H1 (cell line): Measurements from ENCODE around the gene TLR5. TPM values are rescaled to one million over a fixed set of nuclear protein-coding genes. Genes with fewer than 3 reads are reported as not detected.

ENCODE experiments used
- CTCF ChIA-PET: fragments of 300-600 bp; sonication (Branson Sonifier 250); formaldehyde crosslinking; loops from one replicate; lab custom pipeline; 2021; ENCODE audit not compliant: partially characterized antibody; lab: Charles Lee
- POLR2A ChIA-PET: fragments of 300-600 bp; sonication (Branson Sonifier 250); formaldehyde crosslinking; loops from one replicate; lab custom pipeline; 2021; ENCODE audit warnings: inconsistent platforms; ENCODE audit not compliant: partially characterized antibody; lab: Charles Lee
- DNase-seq, 2 experiments: peaks; one replicate each; pipeline versions ENCODE4 v3.0.0 to v3.0.0-alpha.2; 2010 to 2022; ENCODE audit warnings: low spot score in 2 of 2, low read depth in 1 of 2, mixed read lengths in 1 of 2
- FAIRE-seq: peaks from 2 replicates; lab custom pipeline; 2011; peaks lifted over from hg19 to GRCh38; lab: Jason Lieb, UNC
- H2AFZ ChIP-seq: 2 replicates; pipeline ENCODE4 v1.8.1; 2012; ENCODE audit warnings: low read length, inconsistent platforms
- H2AK5ac ChIP-seq: 2 replicates; pipeline ENCODE4 v1.6.1; 2013; ENCODE audit warnings: low read depth, low read length
- H2BK120ac ChIP-seq: replicated peaks from 2 replicates; pipeline ENCODE3; 2013; ENCODE audit warnings: low read depth, low read length, inconsistent platforms
- H2BK12ac ChIP-seq: 2 replicates; pipeline ENCODE4 v1.6.1; 2013; ENCODE audit warnings: low read depth, low read length
- H2BK15ac ChIP-seq: 2 replicates; pipeline ENCODE4 v1.6.1; 2013; ENCODE audit warnings: low read length
- H2BK20ac ChIP-seq: 2 replicates; pipeline ENCODE4 v1.6.1; 2013; ENCODE audit warnings: low read length
- H2BK5ac ChIP-seq: 2 replicates; pipeline ENCODE4 v1.6.1; 2013; ENCODE audit warnings: low read depth, low read length
- H3K14ac ChIP-seq: 2 replicates; pipeline ENCODE4 v1.6.1; 2013; ENCODE audit warnings: inconsistent platforms; ENCODE audit not compliant: insufficient read length
- H3K18ac ChIP-seq: 2 replicates; pipeline ENCODE4 v1.6.1; 2013; ENCODE audit warnings: low read length; ENCODE audit errors: extremely low read depth
- H3K23ac ChIP-seq: 2 replicates; pipeline ENCODE4 v1.6.1; 2013; ENCODE audit warnings: inconsistent platforms; ENCODE audit not compliant: insufficient read length
- H3K23me2 ChIP-seq: 2 replicates; pipeline ENCODE4 v1.6.1; 2013; ENCODE audit warnings: low read depth, low read length
- H3K27ac ChIP-seq: 2 replicates; pipeline ENCODE4 v1.6.1; 2011; ENCODE audit warnings: low read depth, low read length, inconsistent platforms
- H3K27me3 ChIP-seq, 4 experiments: replicated peaks in 1 of 4; 1 replicate in 1 of 4; 2 replicates in 3 of 4; pipeline versions ENCODE4 v1.6.1 to v1.8.1; 2011 to 2013; ENCODE audit warnings: low read length in 3 of 4, mild to moderate bottlenecking in 3 of 4, inconsistent platforms in 2 of 4, mixed read lengths in 2 of 4, moderate library complexity in 1 of 4; ENCODE audit not compliant: control insufficient read depth in 3 of 4, insufficient read depth in 3 of 4; ENCODE audit errors: extremely low read depth in 1 of 4
- H3K36me3 ChIP-seq, 4 experiments: 2 replicates each; pipeline versions ENCODE4 v1.6.1 to v1.8.1; 2011 to 2013; ENCODE audit warnings: mild to moderate bottlenecking in 4 of 4, low read length in 3 of 4, moderate library complexity in 2 of 4, control low read depth in 1 of 4, inconsistent platforms in 1 of 4; ENCODE audit not compliant: insufficient read depth in 4 of 4, control insufficient read depth in 2 of 4
- H3K4ac ChIP-seq: replicated peaks from 2 replicates; pipeline ENCODE3; 2013; ENCODE audit warnings: low read length, low read depth, mixed read lengths, inconsistent platforms; ENCODE audit not compliant: insufficient read length
- H3K4me1 ChIP-seq, 4 experiments: replicated peaks in 1 of 4; 1 replicate in 1 of 4; 2 replicates in 3 of 4; pipeline versions ENCODE4 v1.6.1 to v1.8.1; 2011 to 2013; ENCODE audit warnings: low read length in 3 of 4, inconsistent platforms in 2 of 4, mixed read lengths in 1 of 4; ENCODE audit not compliant: insufficient read depth in 4 of 4, control insufficient read depth in 3 of 4
- H3K4me2 ChIP-seq, 2 experiments: 2 replicates each; pipeline versions ENCODE4 v1.6.1 to v1.8.1; 2011 to 2013; ENCODE audit warnings: low read depth in 2 of 2, low read length in 2 of 2, control low read depth in 1 of 2, inconsistent platforms in 1 of 2, mild to moderate bottlenecking in 1 of 2; ENCODE audit not compliant: insufficient read depth in 1 of 2
- H3K4me3 ChIP-seq, 4 experiments: fragments of 200-600, 300-600 bp in 1 of 4; sonication (generic), shearing (Covaris generic), sonication (Bioruptor Twin) in 1 of 4; 2 replicates each; pipeline versions ENCODE4 v1.5.1 to v1.8.1; 2011 to 2016; ENCODE audit warnings: low read length in 4 of 4, low read depth in 3 of 4, control low read depth in 2 of 4, inconsistent platforms in 2 of 4, mild to moderate bottlenecking in 2 of 4, mixed read lengths in 1 of 4, moderate library complexity in 1 of 4; ENCODE audit not compliant: insufficient read depth in 2 of 4; ENCODE audit errors: extremely low read depth in 1 of 4
- H3K56ac ChIP-seq: replicated peaks from 2 replicates; pipeline ENCODE3; 2013; ENCODE audit warnings: low read depth, mild to moderate bottlenecking, mixed read lengths, low read length, inconsistent platforms; ENCODE audit not compliant: insufficient read length
- H3K79me1 ChIP-seq: 2 replicates; pipeline ENCODE4 v1.6.1; 2013; ENCODE audit warnings: low read depth, low read length, control low read depth
- H3K79me2 ChIP-seq, 2 experiments: 2 replicates each; pipeline versions ENCODE4 v1.6.1 to v1.8.1; 2012 to 2013; ENCODE audit warnings: low read length in 2 of 2, mild to moderate bottlenecking in 2 of 2, inconsistent platforms in 1 of 2; ENCODE audit not compliant: insufficient read depth in 2 of 2, control insufficient read depth in 1 of 2
- H3K9ac ChIP-seq, 4 experiments: replicated peaks in 1 of 4; 1 replicate in 1 of 4; 2 replicates in 3 of 4; pipeline versions ENCODE4 v1.6.1 to v1.8.1; 2011 to 2013; ENCODE audit warnings: low read depth in 3 of 4, low read length in 3 of 4, control low read depth in 2 of 4, mild to moderate bottlenecking in 2 of 4, moderate library complexity in 2 of 4, inconsistent platforms in 1 of 4; ENCODE audit errors: extremely low read depth in 1 of 4
- H3K9me3 ChIP-seq, 2 experiments: 2 replicates each; pipeline versions ENCODE4 v1.6.1 to v1.8.1; 2012 to 2013; ENCODE audit warnings: mild to moderate bottlenecking in 2 of 2, moderate library complexity in 2 of 2, control low read depth in 1 of 2, inconsistent platforms in 1 of 2, low read depth in 1 of 2, low read length in 1 of 2, mixed read lengths in 1 of 2; ENCODE audit not compliant: insufficient read depth in 2 of 2
- H4K20me1 ChIP-seq, 2 experiments: replicated peaks in 1 of 2; 2 replicates each; pipeline versions ENCODE3 to v1.8.1; 2011 to 2013; ENCODE audit warnings: inconsistent platforms in 2 of 2, low read length in 2 of 2, mild to moderate bottlenecking in 1 of 2; ENCODE audit not compliant: insufficient read depth in 2 of 2, control insufficient read depth in 1 of 2
- H4K5ac ChIP-seq: 2 replicates; pipeline ENCODE4 v1.6.1; 2013; ENCODE audit warnings: low read length, low read depth, mixed read lengths, inconsistent platforms; ENCODE audit not compliant: insufficient read length
- H4K8ac ChIP-seq: 2 replicates; pipeline ENCODE4 v1.8.0; 2013; ENCODE audit warnings: mild to moderate bottlenecking, moderate library complexity, low read length, inconsistent platforms; ENCODE audit not compliant: insufficient read depth; ENCODE audit errors: extremely low read depth
- H4K91ac ChIP-seq: replicated peaks from 2 replicates; pipeline ENCODE3; 2013; ENCODE audit warnings: low read length, mixed read lengths, inconsistent platforms; ENCODE audit not compliant: insufficient read length
- ATF2 ChIP-seq: IDR thresholded peaks from 2 replicates; pipeline ENCODE4 v1.6.1; 2012; ENCODE audit warnings: low read length, inconsistent platforms
- CTCF ChIP-seq, 3 experiments: IDR thresholded peaks; 1 replicate in 2 of 3; 2 replicates in 1 of 3; pipeline versions ENCODE4 v1.5.1 to v1.6.1; 2011; ENCODE audit warnings: low read length in 3 of 3, mild to moderate bottlenecking in 3 of 3, inconsistent platforms in 2 of 3, low read depth in 1 of 3, moderate library complexity in 1 of 3; ENCODE audit not compliant: insufficient read depth in 1 of 3; ENCODE audit errors: control extremely low read depth in 1 of 3
- PHF8 ChIP-seq: fragments of 200-600 bp; sonication (generic); conservative IDR thresholded peaks from 2 replicates; pipeline ENCODE4 v1.7.1; 2012; ENCODE audit warnings: low read depth, mild to moderate bottlenecking, inconsistent platforms, low read length, moderate library complexity
- RBBP5 ChIP-seq: IDR thresholded peaks from 2 replicates; pipeline ENCODE4 v1.7.1; 2012; ENCODE audit warnings: low read depth, mild to moderate bottlenecking, inconsistent platforms, low read length, moderate library complexity, borderline replicate concordance
- SAP30 ChIP-seq: fragments of 300-600 bp; sonication (generic); IDR thresholded peaks from 2 replicates; pipeline ENCODE4 v1.7.1; 2012; ENCODE audit warnings: low read length, moderate library complexity, mild to moderate bottlenecking, inconsistent platforms; ENCODE audit not compliant: insufficient read depth, insufficient replicate concordance
- SIN3A ChIP-seq, 2 experiments: IDR thresholded peaks in 1 of 2; conservative IDR thresholded peaks in 1 of 2; 2 replicates each; pipeline ENCODE4 v1.6.1; 2011 to 2012; ENCODE audit warnings: low read length in 2 of 2, improper control_type of control experiment in 1 of 2, low read depth in 1 of 2, mild to moderate bottlenecking in 1 of 2
- SIX5 ChIP-seq: IDR thresholded peaks from 2 replicates; pipeline ENCODE4 v1.6.1; 2011; ENCODE audit warnings: mild to moderate bottlenecking, low read depth, low read length
- WGBS, 2 experiments: shearing (Covaris generic) in 1 of 2; methylation state at CpG; one replicate each; pipeline versions ENCODE4 v1.1.6 to v1.1.7; 2013 to 2015; ENCODE audit warnings: low lambda C conversion rate in 2 of 2, mixed read lengths in 2 of 2, inconsistent platforms in 1 of 2, low coverage in 1 of 2, missing lambda C conversion rate in 1 of 2; ENCODE audit not compliant: insufficient replicate concordance in 2 of 2, insufficient coverage in 1 of 2, insufficient read length in 1 of 2; ENCODE audit errors: extremely low coverage in 1 of 2, missing lambda C conversion rate in 1 of 2; 5-methylcytosine and 5-hydroxymethylcytosine counted together
- polyA plus RNA-seq, 7 experiments: library from polyadenylated mRNA; depleted of rRNA in 3 of 7; stranded (reverse) in 5 of 7; unstranded in 2 of 7; fragments of >200 nt in 5 of 7; fragments of 200-250 nt in 2 of 7; gene quantifications; 1 replicate in 5 of 7; 2 replicates in 1 of 7; 4 replicates in 1 of 7; pipeline versions ENCODE4 v1.2.1 to v1.2.3, GENCODE V29; 2011 to 2013; ENCODE audit warnings: missing spikeins in 2 of 7, mixed read lengths in 2 of 7
- total RNA-seq: library from RNA; stranded (reverse); fragmentation: NEBNext Ultra II Directional; extraction: Animal tissue kit (Norgen Biotek cat#: 25700); gene quantifications from 2 replicates; pipeline ENCODE4 v1.2.1, GENCODE V29; 2021

Gene TLR5
- total and polyA plus RNA-seq, 2 of the 8 experiments (the other 6 are each of a cell fraction or from before 2014, with no cell fraction given), result 0.35 to 0.74 TPM

- H2BK20ac ChIP-seq, result no peak overlapping the region
- no peaks in the 10 kb centered on the region for H3K23me2 ChIP-seq
- no peak overlapping the region for H3K23ac ChIP-seq
- H4K20me1 ChIP-seq, result no peaks in the 10 kb centered on the region
- no peak overlapping the region for H2BK5ac ChIP-seq
- no peaks in the 10 kb centered on the region for H3K9me3 ChIP-seq
- no peak overlapping the region for H3K18ac ChIP-seq
- no peak overlapping the region for H4K91ac ChIP-seq
- no peak overlapping the region for H3K56ac ChIP-seq
- 93% methylated on average over 2 of the region's 2 CpGs; no CpG with 5 or more reads in 1 of the 2 experiments for WGBS, 2 experiments
- H4K8ac ChIP-seq, result no peak overlapping the region
- H3K14ac ChIP-seq, result no peak overlapping the region
- H3K4ac ChIP-seq, result no peak overlapping the region
- H2AK5ac ChIP-seq, result no peak overlapping the region
- H3K4me1 ChIP-seq, result peaks cover 0 to 9% (median 5%) of the 10 kb centered on the region in 4 experiments; a peak in 5 of 7 replicates
- H3K79me1 ChIP-seq, result no peaks in the 10 kb centered on the region
- H3K4me2 ChIP-seq, result no peak overlapping the region
- H2AFZ ChIP-seq, result no peak overlapping the region
- H3K9ac ChIP-seq, result no peak overlapping the region
- no peak overlapping the region for H2BK120ac ChIP-seq
- no peaks in the 10 kb centered on the region for H3K79me2 ChIP-seq
- no peak overlapping the region for H2BK15ac ChIP-seq
- ChIA-PET CTCF (interaction anchor here (0.8 to 1.1 kb wide), 3 partner anchors 15 to 540 kb away, joined by 3 to 4 read pairs (median 3); no protein-coding TSS in a partner anchor), POLR2A (no interaction called here)
- H3K27ac ChIP-seq, result no peak overlapping the region
- peaks cover 0 to 6% (median 4%) of the 10 kb centered on the region in 4 experiments; a peak in 4 of 7 replicates for H3K27me3 ChIP-seq
- no peak overlapping the region for H3K4me3 ChIP-seq
- H2BK12ac ChIP-seq, result no peak overlapping the region
- DNase-seq (no peak), FAIRE-seq (no peak)
- no peaks in the 10 kb centered on the region for H3K36me3 ChIP-seq
- no peak overlapping the region for H4K5ac ChIP-seq
- no peak for TF ChIP-seq CTCF (IDR thresholded peaks at IDR 0.05; ENCODE audit: control extremely low read depth in 1 of 3, insufficient read depth in 1 of 3, low read depth in 1 of 3, low read length in 3 of 3)
- no peak for TF ChIP-seq SIX5
- no peak for TF ChIP-seq ATF2
- TF ChIP-seq RBBP5, result no peak
- TF ChIP-seq SIN3A (conservative IDR thresholded peaks at IDR 0.05 in 1 of 2, IDR thresholded peaks at IDR 0.05 in 1 of 2; ENCODE audit: low read depth in 1 of 2, low read length in 2 of 2), result no peak
- no peak for TF ChIP-seq SAP30
- TF ChIP-seq PHF8, result no peak
Measured at GRCh38 chr1:223146745-223147144, 3.7 kb upstream of the TLR5 start.
